ENCODE measurements around the gene DISC1. TPM values are rescaled to one million over a fixed set of nuclear protein-coding genes. Genes with fewer than 3 reads are reported as not detected.
"Not testable (repeated sequence)": the region's sequence is repeated elsewhere in the genome, so short reads cannot be mapped to it uniquely, and the experiment has no call there.

DISC1 gene
- total RNA-seq, 2 experiments from 2014 or later: 9.8 to 11.2 TPM

DNA sequence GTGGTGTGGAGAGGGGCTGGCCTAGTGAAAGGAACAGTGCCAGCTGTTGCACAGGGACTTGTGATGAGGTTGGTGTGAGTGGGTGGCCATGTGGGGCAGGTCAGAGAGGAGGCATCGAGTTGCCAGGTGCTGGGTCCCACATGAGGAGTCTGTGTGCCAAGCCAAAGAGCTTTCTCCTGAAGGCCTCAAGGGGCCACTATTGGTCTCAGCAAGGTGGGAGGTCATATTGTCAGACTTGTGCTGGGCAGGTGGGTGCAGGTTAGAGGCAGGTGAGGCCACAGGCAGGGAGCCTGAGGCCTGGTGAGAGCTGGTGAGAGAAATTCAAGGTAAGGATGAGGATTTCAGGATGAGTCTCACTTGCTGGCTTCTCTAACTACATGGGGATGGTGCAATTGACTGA is 256.8 kb downstream of the DISC1 start:
- POLR2A ChIA-PET: no interaction called here
- peak overlapping the region; percentile 64 for H3K27ac Mint-ChIP-seq
- H3K4me3 Mint-ChIP-seq: no peak overlapping the region
- H3K27me3 Mint-ChIP-seq: no peaks in the 10 kb centered on the region
- ATAC-seq (ENCODE audit: low read depth) (no peak), DNase-seq (no peak)
- no peaks in the 10 kb centered on the region for H3K36me3 Mint-ChIP-seq
- peaks cover 1% of the 10 kb centered on the region for H3K9me3 Mint-ChIP-seq
- peaks cover 1% of the 10 kb centered on the region for H3K4me1 Mint-ChIP-seq

DNA sequence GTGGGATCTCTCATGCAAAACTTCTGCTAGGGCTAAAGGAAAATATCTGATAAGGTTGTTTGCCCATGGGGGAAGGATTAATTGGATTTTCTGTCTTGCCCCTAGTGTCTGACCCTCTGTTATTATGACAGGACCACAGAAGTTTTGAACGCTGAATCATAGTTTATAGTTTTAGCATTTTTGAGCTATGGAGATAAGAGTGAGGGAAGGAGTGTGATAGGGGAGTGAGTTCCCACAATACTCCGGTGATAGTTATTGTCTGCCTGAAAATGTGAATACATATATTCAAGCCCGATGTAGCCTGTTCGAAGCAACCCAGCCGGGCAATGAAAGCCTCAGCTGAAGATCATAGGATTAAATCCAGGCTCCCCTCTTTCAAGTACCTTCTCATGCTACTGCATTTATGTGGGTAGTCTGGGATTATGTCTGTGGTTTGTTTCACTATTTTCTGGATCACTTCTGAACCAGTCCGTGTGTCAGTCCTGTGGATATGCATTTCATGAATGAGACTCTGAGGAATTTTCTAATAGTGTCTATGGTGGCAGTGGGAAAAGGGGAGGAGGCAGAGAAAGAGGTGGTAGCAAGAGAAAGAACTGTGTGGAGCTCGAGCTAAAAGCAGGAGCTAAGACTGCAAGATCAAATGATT is 258.7 kb downstream of the DISC1 start:
- no peaks in the 10 kb centered on the region for H3K27me3 Mint-ChIP-seq
- peaks cover 1% of the 10 kb centered on the region for H3K4me1 Mint-ChIP-seq
- ATAC-seq (ENCODE audit: low read depth) (no peak), DNase-seq (no peak)
- H3K4me3 Mint-ChIP-seq: no peak overlapping the region
- H3K27ac Mint-ChIP-seq: no peak overlapping the region
- peaks cover 1% of the 10 kb centered on the region for H3K9me3 Mint-ChIP-seq
- no peaks in the 10 kb centered on the region for H3K36me3 Mint-ChIP-seq
- POLR2A ChIA-PET: no interaction called here

DNA sequence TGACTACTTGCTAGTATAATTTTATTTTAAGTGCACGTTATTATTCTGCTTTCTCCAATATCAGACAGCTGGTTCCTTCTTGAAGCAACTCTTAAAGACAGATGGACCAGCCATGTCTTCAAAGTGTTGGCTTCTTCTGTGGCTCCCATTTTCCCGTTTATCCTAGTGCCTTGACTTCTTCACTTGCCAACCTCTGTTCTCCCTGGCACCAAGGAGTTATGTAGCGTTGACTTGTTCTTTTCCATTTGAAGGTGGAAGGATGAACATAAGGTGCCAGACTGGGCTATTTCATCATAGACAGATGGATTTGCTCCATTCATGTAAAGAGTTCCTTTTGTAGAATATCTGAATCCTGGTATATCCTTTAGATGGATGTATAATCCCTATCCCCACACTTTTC is 260.6 kb downstream of the DISC1 start:
- H3K27ac Mint-ChIP-seq: no peak overlapping the region
- peaks cover 1% of the 10 kb centered on the region for H3K4me1 Mint-ChIP-seq
- no peak overlapping the region for H3K4me3 Mint-ChIP-seq
- H3K36me3 Mint-ChIP-seq: no peaks in the 10 kb centered on the region
- POLR2A ChIA-PET: no interaction called here
- peaks cover 1% of the 10 kb centered on the region for H3K9me3 Mint-ChIP-seq
- DNase-seq (no peak), ATAC-seq (ENCODE audit: low read depth) (no peak)
- H3K27me3 Mint-ChIP-seq: no peaks in the 10 kb centered on the region

DNA sequence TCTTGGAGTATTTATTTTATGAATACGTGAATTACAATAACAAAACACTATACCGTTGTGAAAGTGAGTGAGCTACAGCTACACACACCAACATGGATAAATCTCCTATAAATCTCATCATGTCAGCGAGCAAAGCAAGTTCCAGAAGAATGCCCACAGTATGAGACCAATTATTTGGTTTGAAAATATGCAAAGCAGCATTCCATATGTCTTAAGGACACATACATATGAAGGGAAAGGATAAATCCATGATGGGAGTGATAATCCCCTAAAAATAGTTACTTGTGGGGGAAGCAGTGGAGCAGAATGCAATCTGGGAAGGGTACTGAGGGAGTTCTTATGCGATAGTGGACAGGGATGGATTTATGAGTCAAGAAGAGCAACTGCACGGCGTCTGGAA is 261.3 kb downstream of the DISC1 start:
- Mint-ChIP-seq H3K9me3 (peaks cover 1% of the 10 kb centered on the region), H3K36me3 (no peaks in the 10 kb centered on the region), H3K27me3 (no peaks in the 10 kb centered on the region), H3K4me1 (peaks cover 1% of the 10 kb centered on the region), H3K27ac (no peak overlapping the region), H3K4me3 (no peak overlapping the region)
- no peak for DNase-seq
- ATAC-seq (ENCODE audit: low read depth): no peak
- POLR2A ChIA-PET: no interaction called here

DNA sequence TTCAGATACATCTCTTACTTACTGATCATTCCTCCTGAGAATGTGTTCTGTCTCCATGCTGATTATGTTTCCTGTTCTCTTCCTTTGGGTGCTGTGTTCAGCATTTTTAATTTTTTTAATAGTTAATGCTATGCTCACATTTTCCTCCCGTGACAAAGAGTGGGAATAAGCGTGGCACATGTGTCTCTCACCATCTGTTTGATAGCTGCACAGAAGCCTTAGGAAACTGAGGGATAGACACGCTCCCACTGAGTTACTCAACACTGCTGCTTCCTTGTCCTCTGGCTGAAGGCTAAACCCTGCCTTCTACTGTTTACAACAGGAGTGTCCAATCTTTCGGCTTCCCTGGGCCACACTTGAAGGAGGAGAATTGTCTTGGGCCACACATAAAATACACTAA is 264.2 kb downstream of the DISC1 start:
- Mint-ChIP-seq H3K9me3 (peaks cover 1% of the 10 kb centered on the region), H3K27me3 (no peaks in the 10 kb centered on the region), H3K36me3 (peaks cover 2% of the 10 kb centered on the region), H3K4me3 (no peak overlapping the region), H3K4me1 (peaks cover 1% of the 10 kb centered on the region), H3K27ac (no peak overlapping the region)
- POLR2A ChIA-PET: no interaction called here
- ATAC-seq (ENCODE audit: low read depth) (no peak), DNase-seq (no peak)

DNA sequence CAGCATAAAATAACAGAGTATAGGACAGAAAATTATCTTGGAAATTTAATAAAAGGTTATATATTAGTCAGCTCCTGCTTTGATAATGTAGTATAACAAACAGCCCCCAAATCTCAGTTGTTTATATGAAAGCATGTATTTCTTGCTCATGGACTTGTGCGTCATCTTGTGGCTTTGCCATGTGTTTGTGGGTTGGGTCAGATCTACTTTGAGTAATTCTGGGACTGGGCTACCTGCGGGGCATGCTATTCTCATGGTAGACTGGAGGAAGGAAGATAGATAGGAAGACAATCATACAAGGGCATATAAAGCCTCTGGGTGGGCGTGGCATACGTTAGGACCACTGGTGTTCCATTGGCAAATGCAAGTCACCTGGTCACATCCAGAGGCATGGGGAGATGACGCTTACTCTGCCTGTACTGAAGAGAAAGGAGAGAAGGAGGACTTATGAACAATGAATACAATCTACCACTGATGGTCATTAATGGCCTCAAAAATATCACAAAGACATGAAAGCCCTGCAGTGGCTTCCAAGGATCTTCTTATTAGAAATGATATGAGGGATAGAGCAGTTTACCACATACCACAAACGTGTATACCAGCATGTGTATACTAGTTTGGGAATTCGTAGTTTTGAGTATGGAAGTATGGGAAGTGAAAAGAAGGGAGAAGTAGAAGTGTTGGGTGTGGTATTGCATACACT is 267.0 kb downstream of the DISC1 start:
- Mint-ChIP-seq H3K36me3 (peaks cover 2% of the 10 kb centered on the region), H3K27ac (no peak overlapping the region), H3K4me3 (no peak overlapping the region), H3K4me1 (no peaks in the 10 kb centered on the region), H3K27me3 (no peaks in the 10 kb centered on the region), H3K9me3 (no peaks in the 10 kb centered on the region)
- ATAC-seq (ENCODE audit: low read depth): no peak
- POLR2A ChIA-PET: no interaction called here
- no peak for DNase-seq

DNA sequence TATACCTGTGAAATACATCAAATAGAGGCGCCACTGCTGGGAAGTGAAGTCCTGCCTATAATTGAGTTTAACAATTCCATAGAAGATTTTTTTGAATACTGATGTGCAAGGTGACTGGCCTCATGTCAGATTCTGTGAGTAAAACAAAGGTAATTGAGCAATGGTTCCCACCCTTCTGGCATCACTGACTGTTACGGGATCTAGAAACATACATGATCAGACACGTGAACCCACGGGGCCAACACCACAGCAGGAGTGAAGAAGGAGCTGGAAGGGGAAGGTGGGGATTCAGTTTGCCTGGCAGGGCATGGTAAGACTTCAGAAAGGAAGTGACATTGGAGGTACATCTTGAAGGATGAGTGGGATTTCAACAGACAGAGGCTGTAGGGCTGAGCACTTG is 270.2 kb downstream of the DISC1 start:
- H3K36me3 Mint-ChIP-seq: peaks cover 7% of the 10 kb centered on the region

DNA sequence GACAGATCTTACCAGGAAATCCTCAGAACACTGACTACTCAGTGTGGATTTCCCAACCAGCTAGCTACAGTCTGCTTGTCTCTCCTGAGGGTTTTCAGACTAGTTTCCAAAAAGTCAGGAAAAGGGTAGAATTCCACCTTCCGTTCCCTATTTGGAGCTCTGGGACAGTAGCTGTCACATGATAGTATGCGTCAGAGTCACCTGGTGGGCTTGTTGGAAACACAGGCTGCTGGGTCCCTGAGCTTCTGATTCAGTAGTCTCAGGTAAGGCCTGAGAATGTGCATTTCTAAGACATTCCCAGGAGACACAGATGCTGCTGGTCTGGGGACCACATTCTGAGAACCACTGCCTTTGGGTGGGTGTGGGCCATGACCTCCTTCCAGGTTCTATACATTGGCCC is 272.5 kb downstream of the DISC1 start:
- Mint-ChIP-seq H3K27ac (no peak overlapping the region), H3K9me3 (peaks cover 1% of the 10 kb centered on the region), H3K4me3 (no peak overlapping the region), H3K27me3 (no peaks in the 10 kb centered on the region), H3K36me3 (peaks cover 7% of the 10 kb centered on the region), H3K4me1 (peaks cover 1% of the 10 kb centered on the region)
- no peak for DNase-seq
- POLR2A ChIA-PET: no interaction called here
- ATAC-seq (ENCODE audit: low read depth): no peak

More for the DNA sequence above, 270.2 kb downstream of the DISC1 start:
- no peak overlapping the region for H3K27ac Mint-ChIP-seq
- peaks cover 1% of the 10 kb centered on the region for H3K4me1 Mint-ChIP-seq
- ATAC-seq (ENCODE audit: low read depth) (no peak), DNase-seq (no peak)
- H3K9me3 Mint-ChIP-seq: peaks cover 1% of the 10 kb centered on the region
- POLR2A ChIA-PET: no interaction called here
- no peak overlapping the region for H3K4me3 Mint-ChIP-seq
- H3K27me3 Mint-ChIP-seq: no peaks in the 10 kb centered on the region

DNA sequence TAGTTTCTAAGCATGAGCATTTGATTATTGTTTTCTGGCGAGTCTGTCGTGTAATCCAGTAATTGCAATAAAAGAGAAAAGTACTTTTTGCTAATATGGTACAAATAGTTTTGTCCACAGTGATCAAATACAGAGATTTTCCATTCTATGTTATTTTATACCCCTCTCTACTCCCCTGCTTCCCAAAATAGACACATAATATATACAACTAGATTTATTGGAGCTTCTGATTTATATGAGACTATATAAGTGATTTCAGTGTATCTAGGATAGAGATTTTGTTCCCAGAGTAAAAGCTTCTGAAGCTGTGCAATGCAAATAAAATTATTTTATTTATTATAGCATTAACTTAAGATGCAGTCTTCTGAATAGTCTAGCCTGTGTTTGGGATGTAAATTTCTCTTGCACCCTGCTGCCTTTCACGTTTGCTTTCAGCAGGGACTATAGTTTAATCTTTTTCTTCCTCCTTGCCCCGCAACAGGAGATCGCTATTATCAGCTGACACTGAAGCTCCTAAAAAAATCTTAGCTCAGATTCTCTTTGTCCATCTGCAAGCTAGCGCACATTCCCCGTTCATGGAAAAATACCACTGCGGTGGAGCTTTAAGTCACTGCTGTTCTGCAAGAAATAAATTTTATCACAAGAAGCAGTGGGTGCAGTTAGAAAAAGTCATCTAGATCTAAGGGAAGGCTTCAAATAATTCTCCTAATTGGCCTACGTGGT is 273.3 kb downstream of the DISC1 start:
- Mint-ChIP-seq H3K4me3 (no peak overlapping the region), H3K27ac (no peak overlapping the region), H3K4me1 (peaks cover 1% of the 10 kb centered on the region), H3K27me3 (no peaks in the 10 kb centered on the region), H3K9me3 (peaks cover 1% of the 10 kb centered on the region), H3K36me3 (peaks cover 8% of the 10 kb centered on the region)
- DNase-seq (no peak), ATAC-seq (ENCODE audit: low read depth) (no peak)
- POLR2A ChIA-PET: no interaction called here

DNA sequence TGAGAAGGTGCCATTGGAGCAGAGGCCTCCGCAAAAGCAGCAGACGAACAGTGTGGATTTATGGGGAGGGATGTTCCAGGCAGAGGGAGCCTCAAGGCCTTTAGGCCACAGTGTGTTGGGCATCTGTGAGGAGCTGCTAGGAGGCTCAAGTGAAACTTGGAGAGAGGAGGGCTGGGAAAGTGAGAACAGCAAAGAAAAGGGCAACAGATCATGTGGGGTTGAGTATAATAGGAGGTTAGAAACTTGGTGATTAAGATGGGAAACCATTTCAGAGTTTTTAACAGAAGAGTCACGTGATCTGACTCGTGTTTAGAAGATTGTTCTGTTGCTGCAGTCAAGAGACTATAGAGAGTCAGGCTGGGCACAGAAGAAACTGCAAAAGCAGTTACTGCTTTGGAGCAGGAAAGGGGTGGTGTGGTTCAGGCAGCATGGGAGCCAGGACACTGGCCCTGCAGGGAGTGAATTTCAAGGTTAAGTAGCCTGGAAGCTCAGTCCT is 277.0 kb downstream of the DISC1 start:
- DNase-seq: no peak
- H3K27me3 Mint-ChIP-seq: no peaks in the 10 kb centered on the region
- H3K36me3 Mint-ChIP-seq: peaks cover 6% of the 10 kb centered on the region
- peaks cover 3% of the 10 kb centered on the region for H3K9me3 Mint-ChIP-seq
- no peak overlapping the region for H3K4me3 Mint-ChIP-seq
- H3K27ac Mint-ChIP-seq: no peak overlapping the region
- no peak for ATAC-seq (ENCODE audit: low read depth)
- POLR2A ChIA-PET: no interaction called here
- peaks cover 1% of the 10 kb centered on the region for H3K4me1 Mint-ChIP-seq

DNA sequence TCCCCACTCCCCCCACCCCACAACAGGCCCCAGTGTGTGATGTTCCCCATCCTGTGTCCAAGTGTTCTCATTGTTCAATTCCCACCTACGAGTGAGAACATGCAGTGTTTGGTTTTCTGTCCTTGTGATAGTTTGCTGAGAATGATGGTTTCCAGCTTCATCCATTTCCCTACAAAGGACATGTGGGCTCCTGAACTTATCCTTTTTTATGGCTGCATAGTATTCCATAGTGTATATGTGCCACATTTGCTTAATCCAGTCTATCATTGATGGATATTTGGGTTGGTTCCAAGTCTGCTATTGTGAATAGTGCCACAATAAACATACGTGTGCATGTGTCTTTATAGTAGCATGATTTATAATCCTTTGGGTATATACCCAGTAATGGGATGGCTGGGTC is 280.7 kb downstream of the DISC1 start:
- POLR2A ChIA-PET; ATAC-seq (ENCODE audit: low read depth); H3K36me3 Mint-ChIP-seq; H3K27me3 Mint-ChIP-seq; H3K4me3 Mint-ChIP-seq; H3K4me1 Mint-ChIP-seq; H3K9me3 Mint-ChIP-seq; DNase-seq; H3K27ac Mint-ChIP-seq: not testable (repeated sequence)

DNA sequence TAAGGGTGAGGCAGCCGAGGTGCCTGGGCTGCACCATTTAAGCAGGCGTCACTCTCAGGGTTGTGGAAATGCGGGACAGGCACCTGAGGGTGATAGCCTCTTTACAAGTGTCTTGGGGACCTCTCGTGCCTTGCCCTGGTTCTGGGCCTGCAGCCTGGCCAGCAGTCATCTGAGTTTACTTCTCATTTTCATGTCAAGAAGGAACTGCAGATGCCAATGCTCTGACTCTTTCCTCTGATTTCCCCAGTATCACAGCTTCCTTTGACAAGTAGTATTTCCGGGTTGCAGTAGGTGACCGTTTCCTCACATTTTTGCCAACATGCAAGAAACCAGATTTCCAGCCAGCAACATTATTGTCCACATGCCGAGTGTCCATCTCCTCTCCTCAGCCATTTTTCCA is 286.9 kb downstream of the DISC1 start:
- POLR2A ChIA-PET: no interaction called here
- H3K4me1 Mint-ChIP-seq: peaks cover 25% of the 10 kb centered on the region
- peaks cover 5% of the 10 kb centered on the region for H3K9me3 Mint-ChIP-seq
- H3K4me3 Mint-ChIP-seq: no peak overlapping the region
- ATAC-seq (ENCODE audit: low read depth): no peak
- H3K36me3 Mint-ChIP-seq: peaks cover 3% of the 10 kb centered on the region
- peaks cover 2% of the 10 kb centered on the region for H3K27me3 Mint-ChIP-seq
- DNase-seq: no peak
- no peak overlapping the region for H3K27ac Mint-ChIP-seq

DNA sequence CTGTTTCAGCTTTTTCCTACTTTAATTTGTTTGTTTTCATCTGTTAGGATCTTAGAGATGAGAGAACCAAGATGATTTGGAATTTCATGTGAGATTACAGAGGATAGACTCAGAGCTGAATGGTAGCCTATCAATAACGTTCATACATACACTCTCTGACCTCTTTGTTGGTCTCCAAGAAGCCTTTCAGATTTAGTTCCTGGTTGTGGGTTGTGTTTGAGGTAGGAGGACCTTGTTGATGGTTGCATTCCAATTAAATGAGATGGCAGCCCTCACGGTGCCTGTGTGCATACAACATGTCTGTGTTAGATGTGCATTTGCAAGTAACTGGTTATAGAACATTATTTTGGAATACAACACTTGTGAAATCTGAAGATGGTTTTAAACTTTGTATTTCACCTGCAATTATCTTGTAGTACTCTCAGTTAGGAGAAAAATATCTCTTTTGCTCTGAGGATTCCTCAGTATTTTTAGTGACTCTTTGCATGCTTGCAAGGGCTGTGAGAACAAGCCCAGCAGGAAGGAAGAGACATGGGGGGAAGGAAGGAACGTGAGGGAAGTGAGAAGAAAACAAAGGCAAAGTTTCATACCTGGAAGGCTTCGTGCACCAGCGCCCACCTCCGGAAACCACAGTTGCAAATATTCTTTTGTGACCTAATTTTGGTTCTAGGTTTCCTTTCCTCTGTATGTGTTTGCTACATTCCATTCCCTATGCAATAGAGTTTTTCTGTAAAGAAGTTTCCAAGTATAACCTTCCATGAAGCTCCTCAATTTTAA is 291.8 kb downstream of the DISC1 start:
- Mint-ChIP-seq H3K4me3 (peak overlapping the region; percentile 68), H3K27me3 (no peaks in the 10 kb centered on the region), H3K4me1 (peaks cover 46% of the 10 kb centered on the region), H3K27ac (peak overlapping the region; percentile 70), H3K9me3 (no peaks in the 10 kb centered on the region), H3K36me3 (peaks cover 7% of the 10 kb centered on the region)
- DNase-seq (peak; percentile 35), ATAC-seq (ENCODE audit: low read depth) (peak; percentile 61)
- POLR2A ChIA-PET: no interaction called here
